GM12874 (cell line): Measurements from ENCODE around the gene SGPL1.

Experiments used
- TF ChIP-seq, protein P1 (sequence below): IDR thresholded peaks from 2 replicates; pipeline ENCODE4 v1.5.1; 2011; ENCODE audit warnings: low read depth, mild to moderate bottlenecking, control low read depth, low read length, moderate library complexity; ENCODE audit not compliant: insufficient read depth

SGPL1 gene

DNA sequence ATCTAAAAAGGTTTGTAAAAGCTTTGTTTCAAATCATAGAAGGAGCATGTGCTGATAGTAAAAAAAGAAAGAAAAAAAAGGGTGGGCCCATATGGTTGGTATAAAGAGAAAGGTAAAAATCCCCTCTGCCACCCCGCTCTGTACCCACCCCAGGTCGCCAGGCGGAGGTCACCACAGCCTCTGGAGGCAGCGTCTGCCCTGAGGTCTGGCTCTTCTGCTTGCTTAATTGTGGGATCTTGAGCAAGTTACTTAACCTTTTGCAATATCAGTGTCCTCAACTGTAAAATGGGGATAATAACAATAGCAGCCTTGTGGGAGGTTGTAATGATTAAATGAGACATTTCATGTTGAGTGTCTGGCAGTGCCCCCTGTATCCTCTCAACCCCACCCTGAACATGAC, 83.3 kb downstream of the SGPL1 start:
- TF ChIP-seq, protein P1, sequence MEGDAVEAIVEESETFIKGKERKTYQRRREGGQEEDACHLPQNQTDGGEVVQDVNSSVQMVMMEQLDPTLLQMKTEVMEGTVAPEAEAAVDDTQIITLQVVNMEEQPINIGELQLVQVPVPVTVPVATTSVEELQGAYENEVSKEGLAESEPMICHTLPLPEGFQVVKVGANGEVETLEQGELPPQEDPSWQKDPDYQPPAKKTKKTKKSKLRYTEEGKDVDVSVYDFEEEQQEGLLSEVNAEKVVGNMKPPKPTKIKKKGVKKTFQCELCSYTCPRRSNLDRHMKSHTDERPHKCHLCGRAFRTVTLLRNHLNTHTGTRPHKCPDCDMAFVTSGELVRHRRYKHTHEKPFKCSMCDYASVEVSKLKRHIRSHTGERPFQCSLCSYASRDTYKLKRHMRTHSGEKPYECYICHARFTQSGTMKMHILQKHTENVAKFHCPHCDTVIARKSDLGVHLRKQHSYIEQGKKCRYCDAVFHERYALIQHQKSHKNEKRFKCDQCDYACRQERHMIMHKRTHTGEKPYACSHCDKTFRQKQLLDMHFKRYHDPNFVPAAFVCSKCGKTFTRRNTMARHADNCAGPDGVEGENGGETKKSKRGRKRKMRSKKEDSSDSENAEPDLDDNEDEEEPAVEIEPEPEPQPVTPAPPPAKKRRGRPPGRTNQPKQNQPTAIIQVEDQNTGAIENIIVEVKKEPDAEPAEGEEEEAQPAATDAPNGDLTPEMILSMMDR: no peak

DNA sequence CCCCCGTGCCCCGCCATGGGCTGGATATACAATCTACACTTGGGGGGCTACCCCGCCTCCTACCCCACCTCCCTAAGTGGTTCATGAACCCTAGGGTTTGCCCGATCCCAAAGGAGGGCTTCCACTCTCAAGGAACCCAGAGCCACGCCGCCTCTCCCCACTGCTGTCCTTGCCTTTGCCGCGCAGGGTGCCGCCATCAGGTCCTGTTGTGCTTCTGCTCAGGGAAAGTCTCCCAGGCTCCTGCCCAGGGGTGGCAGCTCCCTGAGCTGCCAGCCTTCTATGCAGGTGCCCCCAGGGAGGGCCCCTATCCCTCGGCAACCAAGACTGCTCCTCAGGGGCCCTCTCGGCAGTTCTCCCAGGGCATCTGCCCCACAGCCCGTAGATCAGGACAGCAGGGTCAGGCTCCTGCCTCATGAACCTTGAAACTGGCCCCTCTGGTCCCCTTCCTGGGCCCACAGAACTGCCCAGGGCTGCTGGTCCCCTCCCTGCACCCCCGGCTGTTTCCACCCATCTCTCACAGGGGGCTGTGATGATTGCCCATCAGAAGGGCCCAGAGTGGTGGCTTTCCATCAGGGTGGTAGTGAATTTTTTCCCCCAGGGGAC, 85.6 kb downstream of the SGPL1 start:
- TF ChIP-seq, protein P1: no peak

DNA sequence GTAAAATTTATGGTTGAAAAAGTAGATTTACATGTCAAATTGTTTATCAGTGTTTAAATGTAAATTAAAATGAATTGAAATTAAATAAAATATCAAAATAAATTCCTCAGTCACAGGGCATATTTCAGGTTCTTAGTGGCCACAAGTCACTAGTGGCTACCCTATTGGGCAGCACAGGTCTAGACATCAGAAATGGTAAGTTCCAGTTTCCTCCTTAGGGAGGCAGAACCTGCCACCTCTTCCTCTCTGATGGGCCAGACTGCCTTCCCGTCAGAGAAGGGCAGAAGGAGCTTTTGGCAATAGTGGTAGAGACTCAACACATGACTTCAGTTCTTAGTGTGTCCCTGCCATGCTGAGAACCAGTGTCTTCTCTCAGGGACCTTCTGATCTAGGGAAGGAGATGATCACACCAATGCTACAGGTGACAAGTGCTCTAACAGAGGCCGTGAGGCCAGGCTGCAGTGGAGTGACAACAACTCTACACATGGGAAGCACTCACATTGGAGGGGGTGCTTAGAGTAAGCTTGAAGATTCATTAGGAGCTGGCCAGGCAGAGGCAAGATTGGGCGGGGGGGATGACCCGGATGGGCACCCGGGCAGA, 87.0 kb downstream of the SGPL1 start:
- TF ChIP-seq, protein P1: no peak

DNA sequence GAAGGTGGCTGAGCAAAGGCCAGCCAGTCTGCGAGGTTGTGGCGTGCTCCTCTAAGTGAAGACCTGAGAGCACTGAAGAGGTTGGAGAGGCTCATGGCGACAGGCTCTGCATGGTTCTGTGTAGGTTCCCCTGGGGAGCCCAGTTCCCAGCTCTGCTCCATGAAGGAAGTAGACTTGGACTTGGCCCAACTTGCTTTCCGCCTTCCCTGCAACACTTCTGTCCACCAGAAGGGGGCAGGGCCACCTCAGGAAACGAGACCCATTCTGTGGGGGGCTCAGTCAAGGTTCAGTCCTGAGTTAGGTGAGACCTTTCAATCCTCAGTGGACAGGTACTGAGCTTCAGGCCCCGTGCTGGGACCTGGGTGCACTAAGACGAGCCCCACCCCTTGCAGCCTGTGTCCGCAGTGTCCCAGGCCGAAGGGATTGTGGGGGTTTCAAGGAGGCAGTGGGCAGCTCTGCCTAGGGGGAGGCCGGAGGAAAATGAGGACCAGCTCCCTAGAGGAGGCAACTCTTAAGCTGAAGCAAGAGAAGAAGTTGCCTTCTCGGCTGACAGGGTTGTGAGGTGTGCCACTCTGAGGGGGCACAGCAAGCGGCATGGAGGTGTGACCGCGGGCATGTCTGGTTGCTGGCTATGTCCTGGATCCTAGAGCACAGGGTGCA, 87.6 kb downstream of the SGPL1 start:
- TF ChIP-seq, protein P1: peak; percentile 86

DNA sequence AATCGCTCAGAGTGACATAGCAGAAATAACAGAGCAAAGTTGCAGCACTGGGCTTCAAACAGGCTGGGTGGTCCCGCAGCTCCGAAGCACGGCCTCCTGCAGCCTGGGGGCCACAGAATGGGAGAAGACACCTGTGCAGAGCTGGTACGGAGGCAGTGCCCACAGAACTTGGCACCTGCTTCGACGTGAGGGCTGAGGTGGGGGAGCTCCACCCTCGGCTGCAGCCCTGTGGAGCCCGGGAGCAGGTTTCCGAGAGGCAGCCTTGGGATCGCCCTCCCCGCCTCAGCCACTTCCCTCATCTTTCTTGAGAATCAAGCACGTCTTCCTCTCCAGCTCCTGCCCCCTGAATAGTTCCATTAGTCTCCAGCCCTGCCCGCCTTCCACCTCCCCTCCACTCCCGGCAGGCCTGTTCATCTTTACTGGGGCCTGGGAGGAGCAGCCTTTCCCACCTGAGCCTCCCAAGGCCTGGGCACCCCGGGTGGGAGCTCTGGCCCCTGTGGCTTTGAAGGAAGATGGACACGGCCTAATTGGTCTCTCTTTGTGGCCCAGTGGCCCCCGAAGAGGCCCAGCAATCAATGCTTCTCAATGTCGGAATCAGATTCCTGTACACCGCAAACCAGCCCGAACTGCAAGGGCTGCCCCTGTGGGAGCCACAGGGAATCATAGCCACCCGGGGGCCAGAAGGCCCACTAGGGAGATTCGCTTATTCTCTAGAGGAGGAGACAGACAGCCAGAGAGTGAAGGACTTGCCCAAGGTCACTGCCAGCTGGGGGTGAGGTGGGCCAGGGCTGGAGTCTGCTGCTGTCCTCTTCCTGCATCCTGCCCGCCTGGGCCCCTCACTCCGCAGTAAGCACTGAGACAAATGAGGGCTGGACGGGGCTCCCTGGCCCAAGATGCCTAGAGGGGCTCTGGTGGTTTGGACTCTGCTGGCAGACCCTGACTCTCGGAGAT, 89.6 kb downstream of the SGPL1 start:
- TF ChIP-seq, protein P1: no peak

DNA sequence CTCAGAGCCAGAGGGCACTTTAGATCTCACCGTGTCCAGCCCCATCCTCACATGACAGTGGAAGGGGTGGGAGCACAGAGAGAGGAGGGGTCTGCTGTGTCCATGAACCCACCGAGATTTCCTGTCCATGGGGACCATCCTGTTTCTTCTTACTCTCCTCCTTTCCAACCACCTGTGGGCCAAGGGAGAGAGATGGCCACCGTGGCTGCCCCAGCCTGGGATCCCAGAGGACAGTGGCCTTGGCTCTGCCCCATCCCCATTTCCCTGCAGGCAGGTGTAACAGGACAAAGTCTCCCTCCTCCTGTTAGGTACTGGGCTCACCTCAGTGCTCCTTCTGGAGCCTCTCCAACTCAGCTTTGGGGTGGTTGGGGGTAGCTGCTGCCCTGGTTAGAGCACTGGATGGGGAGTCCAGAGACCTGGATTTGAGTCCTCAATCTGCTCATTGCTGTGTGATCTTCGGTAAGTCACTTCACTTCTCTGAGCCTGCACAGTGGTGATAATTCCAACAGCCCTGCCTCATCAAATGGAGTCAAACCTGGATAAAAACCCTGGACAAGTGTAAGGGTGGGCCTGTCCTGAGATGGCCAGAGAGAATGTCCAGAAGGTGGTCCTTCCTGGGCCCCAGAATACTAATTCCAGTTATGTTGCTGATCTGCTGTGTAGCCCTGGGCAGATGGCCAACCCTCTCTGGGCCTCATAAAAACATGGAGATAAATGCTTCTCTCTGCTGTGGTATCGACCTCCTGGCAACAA, 90.5 kb downstream of the SGPL1 start:
- TF ChIP-seq, protein P1: no peak
